T-helper 1 cell treated with Interleukin-12 subunit alpha and Interleukin-12 subunit beta and Interleukin-4 antibody, amounts not matched to agents 30 ng/mL and 1 ng/mL, for 36 hours (primary cell): Measurements from ENCODE around the gene GNMT. TPM values are rescaled to one million over a fixed set of nuclear protein-coding genes. Genes with fewer than 3 reads are reported as not detected.
"Not testable (repeated sequence)": the region's sequence is repeated elsewhere in the genome, so short reads cannot be mapped to it uniquely, and the experiment has no call there.

Experiments
- intact Hi-C: fragments of 100-400 bp; cut with micrococcal nuclease; formaldehyde crosslinking; loops from one replicate; pipeline ENCODE4 v1.15.1; 2024
- total RNA-seq: library from RNA; stranded (reverse); gene quantifications from 2 replicates; pipeline ENCODE4 v1.2.3, GENCODE V29; 2022

Gene GNMT
- total RNA-seq, 1 donor from 2014 or later: 1.3 TPM

DNA sequence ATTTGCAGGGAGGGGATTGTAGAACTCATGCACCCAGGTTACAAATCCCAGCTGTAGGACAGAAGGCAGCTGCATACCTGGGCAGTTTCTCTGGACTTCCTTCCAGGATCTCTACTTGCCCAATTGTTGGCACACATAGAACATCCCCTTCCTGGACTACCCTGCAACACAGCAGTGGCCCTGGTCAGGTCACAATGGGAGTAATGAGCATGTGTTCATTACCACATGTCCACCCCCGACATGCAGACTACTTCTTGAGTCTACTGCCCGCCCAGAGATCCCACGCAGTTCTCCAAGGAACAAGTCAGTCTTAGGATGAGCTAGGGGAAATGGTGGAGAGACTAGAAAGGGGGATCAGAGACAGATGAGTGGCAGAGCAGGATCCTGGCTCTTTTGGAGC is 13.4 kb downstream of the GNMT start:
- intact Hi-C loops: no loop called here

GRCh38 chr6:42974919-42975505 is 14.5 kb downstream of the GNMT start:
- intact Hi-C loops: loop anchor here (5.0 kb wide), 2 partner anchors 193 to 392 kb away; partner anchors contain the start of genes BICRAL and ZNF318

DNA sequence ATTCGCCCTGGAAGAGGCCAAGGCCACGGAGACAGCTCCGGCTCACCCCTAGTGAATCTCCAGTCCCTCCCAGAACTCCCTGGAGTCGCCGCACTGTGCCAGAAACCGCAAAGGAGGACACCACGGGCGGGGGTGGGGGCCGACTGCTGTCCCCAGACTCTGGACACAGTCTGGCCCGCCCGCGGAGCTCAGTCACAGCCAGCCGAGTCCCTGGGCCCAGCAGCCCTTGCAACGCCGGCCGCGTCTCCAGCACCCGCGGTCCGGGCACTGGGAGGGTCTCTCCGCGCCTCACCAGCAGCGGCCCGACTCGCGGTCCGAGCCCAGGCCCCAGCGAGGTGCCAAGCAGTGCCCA is 17.9 kb downstream of the GNMT start:
- intact Hi-C loops: loop anchor here (2.0 to 5.0 kb wide), 3 partner anchors 196 to 389 kb away; partner anchors contain the start of genes BICRAL, DNPH1 and ZNF318

GRCh38 chr6:42978839-42979522 is 18.4 kb downstream of the GNMT start, which contains the start of gene PEX6:
TSS of gene PEX6 (minus strand) at chr6:42979181. CDS start at chr6:42979150, 31 bp downstream.
- intact Hi-C loops: loop anchor here (1.0 to 5.0 kb wide), 10 partner anchors 35 to 592 kb away; partner anchors contain the start of genes BICRAL, CNPY3, CUL7 and DNPH1

DNA sequence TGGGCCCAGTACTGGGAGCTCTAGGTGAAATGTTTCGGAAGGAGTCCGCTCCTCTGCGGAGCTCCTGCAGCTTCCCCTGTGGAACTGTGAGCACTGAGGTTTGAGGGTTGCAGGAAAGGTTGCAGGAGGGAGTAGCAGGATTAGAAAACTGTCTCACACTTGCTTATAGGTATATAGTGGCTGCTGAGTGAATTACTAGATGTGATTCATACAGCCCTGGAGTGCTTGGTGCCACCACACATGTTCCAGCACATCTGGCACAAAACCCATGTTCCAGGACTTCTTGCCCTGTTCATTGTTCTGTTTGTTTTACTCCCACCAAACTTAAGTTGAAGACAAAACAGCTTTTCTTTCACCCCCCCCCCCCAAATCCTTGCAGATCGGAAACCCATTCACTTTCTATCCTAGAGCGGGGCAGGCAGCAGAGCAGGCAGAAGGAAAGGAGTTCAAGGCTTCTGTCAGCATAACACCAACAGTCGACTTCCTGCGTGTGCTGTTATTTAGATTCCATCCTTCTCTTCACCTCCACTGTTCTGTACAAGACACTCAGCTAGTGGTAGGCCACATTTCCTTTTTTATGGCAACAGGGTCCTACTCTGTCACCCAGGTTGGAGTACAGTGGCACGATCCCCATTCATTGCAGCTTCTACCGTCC is 19.1 kb downstream of the GNMT start:
- intact Hi-C loops: loop anchor here (1.0 to 5.0 kb wide), 11 partner anchors 35 to 592 kb away; partner anchors contain the start of genes BICRAL, CNPY3, CUL7 and DNPH1

DNA sequence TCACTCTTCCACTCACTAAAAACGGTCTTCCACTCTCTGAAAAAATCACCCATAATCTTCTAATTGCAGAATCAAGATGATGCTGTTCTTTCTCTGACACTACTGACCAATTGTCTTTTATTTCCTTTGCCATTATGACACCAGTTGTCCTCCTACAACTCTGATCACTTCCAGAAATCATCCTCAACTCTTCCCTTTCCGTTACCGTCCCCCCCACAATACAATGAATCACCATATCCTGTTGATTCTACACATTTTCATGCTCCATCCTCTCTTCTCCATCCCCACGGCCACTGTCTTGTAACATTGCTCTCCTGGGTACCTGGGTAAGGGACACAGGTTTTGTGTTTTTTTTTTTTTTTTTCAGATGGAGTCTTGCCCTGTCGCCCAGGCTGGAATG is 21.3 kb downstream of the GNMT start:
- intact Hi-C loops: loop anchor here (5.0 kb wide), 1 partner anchor 420 kb away; the partner anchor contains the start of gene UBR2

DNA sequence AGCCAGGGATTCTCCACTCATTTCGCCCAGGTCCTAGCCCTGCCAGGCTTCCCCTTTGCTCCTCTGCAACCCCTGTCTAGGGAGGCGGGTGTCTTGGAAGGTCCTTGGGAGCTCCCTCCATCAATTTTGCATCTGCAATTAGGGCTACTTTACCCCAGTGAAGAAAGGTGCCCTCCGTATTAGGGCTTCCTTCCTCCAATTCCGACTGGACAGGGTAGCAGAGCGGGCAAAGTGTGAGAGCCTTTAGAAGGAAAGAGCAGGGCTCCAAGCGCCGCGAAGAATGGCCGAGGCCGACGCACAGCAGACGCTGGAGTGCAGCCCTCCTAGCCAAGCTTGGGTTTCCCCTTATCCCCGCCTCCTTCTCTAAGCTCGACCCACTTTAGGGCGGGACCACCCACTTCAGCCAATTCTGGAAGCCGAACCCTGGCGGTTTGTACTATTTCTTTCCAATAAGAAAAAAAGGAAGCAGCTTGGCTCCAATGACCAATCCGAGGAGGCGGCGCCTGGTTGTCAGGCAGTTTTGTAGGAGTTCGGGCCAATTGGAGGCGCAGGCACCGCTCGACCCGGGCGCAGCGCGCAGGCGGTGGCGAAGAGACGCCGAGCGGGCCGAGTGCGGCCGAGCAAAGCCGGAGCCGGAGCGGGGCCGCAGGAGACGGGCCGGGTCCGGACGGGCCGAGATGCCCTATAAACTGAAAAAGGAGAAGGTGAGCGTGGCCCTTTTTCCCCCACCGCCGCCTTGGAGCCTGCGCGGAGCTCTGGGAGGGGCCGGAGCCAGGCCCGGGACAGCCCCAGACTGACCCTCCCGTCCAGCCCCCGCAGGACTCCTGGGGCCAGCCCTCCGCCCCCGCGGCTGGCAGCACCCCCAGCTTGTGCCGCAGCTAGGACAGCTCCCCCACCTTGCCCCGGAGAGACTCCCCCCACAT is 23.7 kb downstream of the GNMT start, which contains the start of gene PPP2R5D:
PPP2R5D (plus strand) TSS at position 570 of the 923 bp plus-strand sequence; CDS start at position 678, 108 bp downstream.
- intact Hi-C loops: loop anchor here (1.0 to 5.0 kb wide), 12 partner anchors 30 to 533 kb away; partner anchors contain the start of genes ABCC10, CNPY3, CUL7 and KLC4

DNA sequence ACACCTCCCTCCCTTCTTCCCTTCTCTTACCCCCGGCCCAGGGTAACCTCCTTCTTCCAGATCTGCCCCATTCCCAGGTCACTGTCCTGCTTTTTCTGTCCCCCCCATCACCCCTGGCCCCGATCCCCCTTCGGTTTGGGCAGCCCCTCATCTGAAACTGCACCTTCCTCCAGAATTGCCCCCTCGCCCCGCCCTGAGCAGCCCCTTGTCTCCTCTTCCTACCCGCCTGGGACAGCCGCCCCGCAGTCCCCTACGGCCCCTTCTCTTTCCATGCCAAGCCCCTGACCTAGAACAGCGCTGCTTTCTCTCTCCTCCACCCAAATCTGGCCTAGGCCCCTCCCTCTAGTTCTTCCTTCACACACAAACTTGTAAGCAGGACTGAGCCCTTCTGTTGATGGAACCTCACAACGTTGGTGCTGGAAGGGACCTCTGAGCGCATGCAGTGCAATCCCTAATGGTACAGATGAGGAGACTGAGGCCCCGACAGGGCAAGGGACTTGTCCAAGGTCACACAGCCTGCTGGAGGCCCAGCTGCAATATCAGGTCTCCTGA is 24.4 kb downstream of the GNMT start:
- intact Hi-C loops: loop anchor here (1.0 to 5.0 kb wide), 12 partner anchors 29 to 532 kb away; partner anchors contain the start of genes ABCC10, CNPY3, CUL7 and KLC4

DNA sequence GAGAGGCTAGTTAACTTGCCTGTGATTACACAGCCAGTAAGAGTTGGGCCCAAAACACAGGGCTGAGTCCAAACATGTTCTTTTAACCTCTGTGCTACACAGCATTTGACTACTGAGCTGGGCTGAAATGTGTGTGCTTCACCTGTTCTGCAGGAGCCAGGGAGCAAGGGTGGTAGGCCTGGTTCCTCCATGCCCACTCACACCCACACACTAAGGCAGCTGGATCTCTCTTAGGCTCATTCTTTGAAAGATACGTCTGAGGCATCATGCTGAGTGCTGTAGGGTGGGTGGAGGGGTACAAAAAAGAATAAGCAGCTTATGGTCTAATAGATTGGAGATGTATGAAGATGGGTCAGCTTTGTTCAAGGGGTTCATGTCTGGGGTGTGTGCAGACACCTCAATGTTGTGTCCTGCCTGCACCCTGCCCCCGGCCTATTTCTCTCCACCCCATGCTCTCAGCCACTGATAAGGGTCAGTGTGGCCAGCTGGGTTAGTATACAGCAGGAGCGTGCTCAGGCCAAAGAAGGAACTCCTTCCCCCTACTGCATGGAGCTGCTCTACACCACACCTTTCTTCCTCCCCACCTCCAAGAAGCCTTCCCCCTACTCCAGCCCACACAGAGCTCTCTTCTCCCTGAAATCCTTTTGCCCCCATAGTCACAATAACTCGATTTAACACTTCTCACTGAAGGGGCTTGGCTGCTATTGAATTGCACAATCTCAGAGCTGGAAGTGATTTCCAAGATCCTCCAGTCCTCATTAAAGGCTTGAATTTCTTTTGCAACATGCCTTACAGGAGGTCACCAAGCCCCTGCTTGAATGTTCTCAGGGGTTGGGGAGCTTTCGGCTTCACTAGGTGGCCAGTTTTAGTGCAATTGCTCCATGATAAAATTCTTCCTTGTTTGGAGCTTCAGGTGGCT is 27.2 kb downstream of the GNMT start:
- intact Hi-C loops: no loop called here

- intact Hi-C loops: no loop called here
These were observed 28.0 kb downstream of the GNMT start for GRCh38 chr6:42988486-42989020.

- intact Hi-C loops: no loop called here
These were observed 29.4 kb downstream of the GNMT start for GRCh38 chr6:42989923-42990322.

GRCh38 chr6:42993445-42993844 is 32.9 kb downstream of the GNMT start:
- intact Hi-C loops: no loop called here

DNA sequence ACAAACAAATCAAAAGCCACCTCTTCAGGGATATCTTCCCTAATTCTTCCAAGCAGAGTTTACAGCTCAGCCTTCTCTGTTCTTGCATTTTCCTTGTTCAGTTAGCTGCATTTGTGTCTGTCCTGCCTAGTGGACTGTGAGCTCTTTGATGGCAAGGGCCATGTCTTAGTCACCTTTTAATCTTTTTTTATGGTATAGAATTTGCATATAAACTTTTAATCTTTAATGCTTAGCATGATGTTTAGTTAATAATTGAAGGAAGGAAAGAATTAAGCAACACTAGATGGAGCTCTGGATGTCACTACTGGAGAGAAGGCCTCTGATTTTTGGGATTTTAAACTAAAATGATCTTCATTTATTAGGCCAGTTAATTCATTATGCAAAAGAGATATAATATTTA is 36.0 kb downstream of the GNMT start:
- intact Hi-C loops: no loop called here

GRCh38 chr6:42998205-42998604 is 37.7 kb downstream of the GNMT start:
- intact Hi-C loops: not testable (repeated sequence)

- intact Hi-C loops: no loop called here
These were observed 41.3 kb downstream of the GNMT start for GRCh38 chr6:43001843-43002242.

DNA sequence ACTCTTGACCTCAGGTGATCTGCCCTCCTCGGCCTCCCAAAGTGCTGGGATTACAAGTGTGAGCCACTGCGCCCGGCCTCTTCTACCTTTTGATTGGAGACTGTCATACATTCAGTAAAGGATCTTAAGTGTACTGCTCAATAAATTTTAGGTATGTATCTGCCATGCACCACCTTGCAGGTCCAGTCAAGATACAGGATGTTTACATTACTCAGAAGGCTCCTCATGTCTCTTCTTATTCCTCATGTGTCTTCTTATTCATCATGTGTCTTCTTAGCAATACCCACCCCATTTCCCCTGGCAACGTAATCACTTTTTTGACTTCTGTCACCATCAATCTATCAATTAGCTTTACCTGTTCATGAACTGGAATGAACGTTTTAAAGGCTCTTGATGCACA is 45.3 kb downstream of the GNMT start:
- intact Hi-C loops: no loop called here

- intact Hi-C loops: no loop called here
These were observed 45.7 kb downstream of the GNMT start for GRCh38 chr6:43006251-43006650.

DNA sequence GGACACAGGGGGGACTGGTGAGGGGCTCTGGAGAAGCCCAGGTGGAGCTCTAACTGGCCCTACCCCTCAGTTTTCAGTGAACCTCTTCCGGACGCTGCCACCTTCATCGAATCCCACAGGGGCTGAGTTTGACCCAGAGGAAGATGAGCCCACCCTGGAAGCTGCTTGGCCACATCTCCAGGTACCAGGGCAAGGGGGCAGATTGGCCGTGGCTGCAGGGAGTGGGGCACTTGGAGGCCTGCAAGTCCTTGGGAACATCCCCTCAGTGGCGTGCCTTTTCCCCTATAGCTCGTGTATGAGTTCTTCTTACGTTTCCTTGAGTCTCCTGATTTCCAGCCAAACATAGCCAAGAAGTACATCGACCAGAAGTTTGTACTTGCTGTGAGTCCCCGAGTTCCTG is 46.6 kb downstream of the GNMT start:
- intact Hi-C loops: no loop called here

DNA sequence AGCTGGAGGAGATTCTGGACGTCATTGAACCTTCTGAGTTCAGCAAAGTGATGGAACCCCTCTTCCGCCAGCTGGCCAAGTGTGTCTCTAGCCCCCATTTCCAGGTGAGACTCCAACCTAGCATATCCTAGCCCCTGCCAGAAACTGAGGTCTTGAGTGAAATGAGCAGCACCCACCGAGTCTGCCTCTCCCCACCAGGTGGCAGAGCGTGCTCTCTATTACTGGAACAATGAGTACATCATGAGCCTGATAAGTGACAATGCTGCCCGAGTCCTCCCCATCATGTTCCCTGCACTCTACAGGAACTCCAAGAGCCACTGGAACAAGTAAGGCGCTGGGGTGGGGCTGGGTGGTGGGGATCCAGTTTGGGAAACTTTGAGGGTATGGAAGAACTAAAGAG is 48.6 kb downstream of the GNMT start:
- intact Hi-C loops: loop anchor here (1.0 kb wide), 2 partner anchors 108 to 134 kb away; no protein-coding TSS in a partner anchor
